Tibial artery (tissue), 4 donors: ENCODE measurements around the gene ABHD14A.

ENCODE experiments used
- DNase-seq, 2 donors: peaks; one replicate each; pipeline ENCODE4 v3.0.0-alpha.2; 2019
- H3K27ac ChIP-seq, 2 donors: fragments of 200-600 bp; sonication (generic) in 1 of 2; 1 replicate in 1 of 2; 2 replicates in 1 of 2; pipeline ENCODE4 v1.5.1; 2018 to 2019; ENCODE audit warnings: mild to moderate bottlenecking in 1 of 2
- H3K27me3 ChIP-seq, 2 donors: fragments of 200-600 bp; sonication (generic) in 1 of 2; one replicate each; pipeline versions ENCODE4 v1.5.1 to v1.6.0; 2016 to 2019
- H3K36me3 ChIP-seq, 3 donors: fragments of 200-600 bp; sonication (generic) in 2 of 3; one replicate each; pipeline ENCODE4 v1.5.1; 2016 to 2019; ENCODE audit warnings: mild to moderate bottlenecking in 2 of 3
- H3K4me1 ChIP-seq, 4 donors: fragments of 200-600 bp; sonication (generic) in 2 of 4; 1 replicate in 3 of 4; 2 replicates in 1 of 4; pipeline ENCODE4 v1.5.1; 2016 to 2019
- H3K4me3 ChIP-seq, 2 donors: fragments of 200-600 bp; sonication (generic) in 1 of 2; 1 replicate in 1 of 2; 2 replicates in 1 of 2; pipeline ENCODE4 v1.5.1; 2018 to 2019; ENCODE audit warnings: mild to moderate bottlenecking in 2 of 2
- H3K9me3 ChIP-seq, 3 donors: fragments of 200-600 bp; sonication (generic) in 1 of 3; one replicate each; pipeline ENCODE4 v1.5.1; 2016 to 2019
- CTCF ChIP-seq, 2 experiments: fragments of 200-600 bp in 1 of 2; fragments of 450-650 bp in 1 of 2; IDR thresholded peaks; one replicate each; pipeline ENCODE4 v1.5.1; 2017 to 2019; ENCODE audit warnings: antibody characterized with exemption in 2 of 2, mild to moderate bottlenecking in 1 of 2, moderate library complexity in 1 of 2
- intact Hi-C: fragments of 100-400 bp; cut with DNase I; formaldehyde crosslinking; loops from one replicate; pipeline ENCODE4 v1.15.0; 2023; ENCODE audit warnings: low total_unique reads

The ABHD14A gene

DNA sequence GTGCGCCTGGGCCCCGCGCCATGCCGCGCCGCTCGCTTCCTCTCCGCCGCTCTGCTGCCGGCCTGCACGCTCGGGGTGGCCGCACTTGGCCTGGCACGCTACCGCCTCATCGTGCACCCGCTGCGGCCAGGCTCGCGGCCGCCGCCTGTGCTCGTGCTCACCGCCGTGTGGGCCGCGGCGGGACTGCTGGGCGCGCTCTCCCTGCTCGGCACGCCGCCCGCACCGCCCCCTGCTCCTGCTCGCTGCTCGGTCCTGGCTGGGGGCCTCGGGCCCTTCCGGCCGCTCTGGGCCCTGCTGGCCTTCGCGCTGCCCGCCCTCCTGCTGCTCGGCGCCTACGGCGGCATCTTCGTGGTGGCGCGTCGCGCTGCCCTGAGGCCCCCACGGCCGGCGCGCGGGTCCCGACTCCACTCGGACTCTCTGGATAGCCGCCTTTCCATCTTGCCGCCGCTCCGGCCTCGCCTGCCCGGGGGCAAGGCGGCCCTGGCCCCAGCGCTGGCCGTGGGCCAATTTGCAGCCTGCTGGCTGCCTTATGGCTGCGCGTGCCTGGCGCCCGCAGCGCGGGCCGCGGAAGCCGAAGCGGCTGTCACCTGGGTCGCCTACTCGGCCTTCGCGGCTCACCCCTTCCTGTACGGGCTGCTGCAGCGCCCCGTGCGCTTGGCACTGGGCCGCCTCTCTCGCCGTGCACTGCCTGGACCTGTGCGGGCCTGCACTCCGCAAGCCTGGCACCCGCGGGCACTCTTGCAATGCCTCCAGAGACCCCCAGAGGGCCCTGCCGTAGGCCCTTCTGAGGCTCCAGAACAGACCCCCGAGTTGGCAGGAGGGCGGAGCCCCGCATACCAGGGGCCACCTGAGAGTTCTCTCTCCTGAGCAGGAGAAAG lies 18.7 kb upstream of the ABHD14A start:
- peak overlapping the region; percentile 47 to 54 for H3K4me3 ChIP-seq
- intact Hi-C loops: no loop called here
- peak overlapping the region; percentile 69 to 87 for H3K27ac ChIP-seq
- peaks cover 0 to 40% (median 27%) of the 10 kb centered on the region in 3 donors for H3K36me3 ChIP-seq
- no peaks in the 10 kb centered on the region for H3K27me3 ChIP-seq
- peak in 1 of 2 donors; percentile 77 for DNase-seq
- H3K4me1 ChIP-seq: peaks cover 0 to 18% (median 16%) of the 10 kb centered on the region in 4 donors
- TF ChIP-seq CTCF (IDR thresholded peaks at IDR 0.05): peak; percentile 34 to 57
- H3K9me3 ChIP-seq: no peaks in the 10 kb centered on the region

- intact Hi-C loops: no loop called here
- peaks cover 0 to 44% (median 27%) of the 10 kb centered on the region in 3 donors for H3K36me3 ChIP-seq
- no peak overlapping the region for H3K27ac ChIP-seq
- peaks cover 0 to 20% (median 17%) of the 10 kb centered on the region in 4 donors for H3K4me1 ChIP-seq
- H3K9me3 ChIP-seq: no peaks in the 10 kb centered on the region
- no peak for DNase-seq
- no peak for TF ChIP-seq CTCF (IDR thresholded peaks at IDR 0.05)
- no peak overlapping the region for H3K4me3 ChIP-seq
- H3K27me3 ChIP-seq: no peaks in the 10 kb centered on the region
These were observed 17.2 kb upstream of the ABHD14A start for GRCh38 chr3:51957520-51958205.

- Histone ChIP-seq H3K9me3 (no peaks in the 10 kb centered on the region), H3K27me3 (no peaks in the 10 kb centered on the region), H3K4me1 (peaks cover 0 to 26% (median 17%) of the 10 kb centered on the region in 4 donors), H3K4me3 (no peak overlapping the region), H3K27ac (no peak overlapping the region), H3K36me3 (peaks cover 0 to 44% (median 27%) of the 10 kb centered on the region in 3 donors)
- TF ChIP-seq CTCF (IDR thresholded peaks at IDR 0.05): no peak
- DNase-seq: no peak
- intact Hi-C loops: no loop called here
These were observed 16.0 kb upstream of the ABHD14A start for GRCh38 chr3:51958603-51959521.

DNA sequence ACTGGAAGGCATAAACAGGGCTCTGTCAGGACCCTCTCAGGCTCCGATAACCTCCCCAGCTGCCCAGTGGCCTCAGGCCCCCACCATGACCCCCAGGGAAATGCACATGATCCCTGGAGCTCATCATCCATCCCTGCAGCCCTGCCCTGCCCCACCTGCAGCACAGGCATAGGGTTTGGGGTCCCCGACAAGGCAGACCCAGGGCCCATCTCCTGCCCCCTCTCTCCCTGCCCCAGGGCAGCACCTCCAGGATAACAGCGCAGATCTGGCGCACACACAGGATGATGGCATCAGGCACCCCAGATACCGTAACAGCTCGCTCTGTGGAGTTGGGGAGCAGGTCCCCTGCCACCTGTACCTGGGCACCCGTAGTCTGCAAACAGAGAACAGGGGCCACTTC lies 15.2 kb upstream of the ABHD14A start:
- peaks cover 0 to 44% (median 27%) of the 10 kb centered on the region in 3 donors for H3K36me3 ChIP-seq
- H3K27me3 ChIP-seq: no peaks in the 10 kb centered on the region
- H3K4me1 ChIP-seq: peaks cover 0 to 29% (median 21%) of the 10 kb centered on the region in 4 donors
- TF ChIP-seq CTCF (IDR thresholded peaks at IDR 0.05): no peak
- H3K4me3 ChIP-seq: no peak overlapping the region
- DNase-seq: no peak
- H3K9me3 ChIP-seq: no peaks in the 10 kb centered on the region
- intact Hi-C loops: no loop called here
- H3K27ac ChIP-seq: no peak overlapping the region

DNA sequence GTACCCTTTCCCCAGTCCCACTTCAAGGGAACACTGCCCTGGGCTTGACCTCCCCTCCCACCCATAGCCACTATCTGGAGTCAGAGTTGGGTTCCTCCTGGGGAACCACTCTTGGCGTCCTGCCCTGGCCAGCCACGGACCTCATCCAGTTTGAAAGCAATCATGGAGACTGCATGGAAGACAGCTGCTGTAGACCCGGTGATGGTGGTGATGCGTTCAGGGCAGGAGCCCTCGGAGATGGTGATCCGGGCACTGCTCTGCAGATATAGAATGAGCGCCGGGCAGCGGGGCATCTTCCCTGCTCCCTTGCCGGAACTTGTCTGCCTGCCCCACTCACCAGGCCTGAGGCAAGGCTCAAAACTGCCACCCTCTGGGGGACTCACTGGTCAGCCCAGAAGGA lies 14.5 kb upstream of the ABHD14A start:
- no peak for DNase-seq
- Histone ChIP-seq H3K4me3 (no peak overlapping the region), H3K27me3 (no peaks in the 10 kb centered on the region), H3K36me3 (peaks cover 0 to 44% (median 27%) of the 10 kb centered on the region in 3 donors), H3K4me1 (peaks cover 0 to 34% (median 22%) of the 10 kb centered on the region in 4 donors), H3K27ac (no peak overlapping the region), H3K9me3 (no peaks in the 10 kb centered on the region)
- intact Hi-C loops: no loop called here
- no peak for TF ChIP-seq CTCF (IDR thresholded peaks at IDR 0.05)
